ENCODE data around the gene ICOSLG.
"Not testable (repeated sequence)": the region's sequence is repeated elsewhere in the genome, so short reads cannot be mapped to it uniquely, and the experiment has no call there.

ICOSLG gene

DNA sequence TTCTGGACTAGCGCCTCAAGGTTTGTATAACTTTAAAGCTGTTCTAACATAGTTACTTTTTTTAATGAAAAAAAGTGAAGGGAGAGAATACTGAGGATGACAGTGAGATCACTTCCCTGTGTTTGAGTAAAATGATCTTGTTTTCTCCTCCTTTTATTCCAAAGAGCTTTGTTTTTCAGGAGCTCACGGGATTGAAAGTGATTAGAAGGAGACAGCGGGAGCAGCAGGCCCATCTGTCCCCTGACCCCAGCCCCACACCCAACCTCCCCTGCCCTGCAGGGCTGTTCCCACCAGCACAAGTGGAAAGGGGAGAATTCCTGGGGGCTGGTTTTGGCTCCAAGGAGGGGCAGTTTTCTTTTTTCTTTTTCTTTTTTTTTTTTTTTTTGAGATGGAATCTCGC, 23.0 kb upstream of the ICOSLG start:
- no peak for DNase-seq

DNA sequence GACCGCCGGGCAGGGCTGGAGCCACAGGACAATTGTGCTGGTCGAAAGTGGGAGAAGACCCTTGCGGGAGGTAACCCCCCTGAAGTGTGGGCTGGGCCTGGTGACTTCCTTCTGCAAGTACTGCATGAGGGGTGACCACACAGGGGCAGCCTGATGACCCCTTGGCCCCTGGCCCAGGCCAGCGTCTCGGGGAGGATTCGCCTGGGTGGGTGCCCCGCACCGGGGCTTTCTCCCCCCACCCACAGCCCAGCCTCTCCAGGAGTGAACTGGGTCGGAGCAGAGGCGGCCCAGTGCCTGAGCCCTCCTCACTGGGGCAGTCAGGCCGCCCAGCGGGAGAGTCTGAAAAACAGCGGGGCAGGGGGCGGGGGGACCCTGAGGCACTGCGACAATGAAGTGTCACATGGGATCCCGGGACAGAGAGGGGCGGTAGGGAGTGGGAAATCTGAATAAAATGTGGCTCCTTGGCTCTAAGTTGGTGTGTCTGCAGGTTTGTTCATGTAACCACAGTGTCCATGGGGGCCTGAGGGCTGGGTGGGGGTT, 22.5 kb upstream of the ICOSLG start:
- DNase-seq: no peak

DNA sequence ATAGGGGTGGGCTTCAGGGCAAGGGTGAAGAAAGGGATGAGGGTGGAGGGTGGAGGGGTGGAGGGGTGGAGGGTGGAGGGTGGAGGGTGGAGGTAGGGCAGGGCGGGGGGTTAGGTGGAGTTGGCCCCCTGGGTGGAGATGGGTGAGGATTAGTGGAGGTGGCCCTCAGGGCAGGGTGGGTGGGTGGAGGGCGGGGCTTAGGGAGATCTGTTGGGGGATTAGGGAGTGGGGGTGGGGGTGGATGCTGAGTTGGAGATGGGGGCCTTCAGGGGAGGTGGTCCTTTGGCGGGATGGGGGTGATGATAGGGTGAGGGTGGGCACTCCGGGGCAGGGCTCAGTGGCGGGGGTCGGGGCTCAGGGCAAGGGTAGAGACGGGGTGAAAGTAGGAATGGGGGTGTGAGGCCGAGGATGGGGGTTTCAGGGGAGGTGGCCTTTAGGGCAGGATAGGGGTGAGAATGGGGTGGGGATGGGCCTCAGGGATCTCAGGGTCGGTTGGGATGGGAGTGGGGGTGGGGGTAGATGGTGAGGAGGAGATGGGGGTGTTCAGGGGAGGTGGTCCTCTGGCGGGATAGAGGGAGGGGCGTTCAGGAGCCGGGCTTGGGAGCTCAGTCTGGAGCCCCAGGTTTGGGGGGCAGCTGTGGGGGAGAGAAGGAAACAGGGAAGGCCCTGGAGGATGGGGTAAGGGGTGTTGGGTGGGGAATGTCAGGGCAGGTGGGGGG, 21.8 kb upstream of the ICOSLG start:
- no peak for DNase-seq

DNA sequence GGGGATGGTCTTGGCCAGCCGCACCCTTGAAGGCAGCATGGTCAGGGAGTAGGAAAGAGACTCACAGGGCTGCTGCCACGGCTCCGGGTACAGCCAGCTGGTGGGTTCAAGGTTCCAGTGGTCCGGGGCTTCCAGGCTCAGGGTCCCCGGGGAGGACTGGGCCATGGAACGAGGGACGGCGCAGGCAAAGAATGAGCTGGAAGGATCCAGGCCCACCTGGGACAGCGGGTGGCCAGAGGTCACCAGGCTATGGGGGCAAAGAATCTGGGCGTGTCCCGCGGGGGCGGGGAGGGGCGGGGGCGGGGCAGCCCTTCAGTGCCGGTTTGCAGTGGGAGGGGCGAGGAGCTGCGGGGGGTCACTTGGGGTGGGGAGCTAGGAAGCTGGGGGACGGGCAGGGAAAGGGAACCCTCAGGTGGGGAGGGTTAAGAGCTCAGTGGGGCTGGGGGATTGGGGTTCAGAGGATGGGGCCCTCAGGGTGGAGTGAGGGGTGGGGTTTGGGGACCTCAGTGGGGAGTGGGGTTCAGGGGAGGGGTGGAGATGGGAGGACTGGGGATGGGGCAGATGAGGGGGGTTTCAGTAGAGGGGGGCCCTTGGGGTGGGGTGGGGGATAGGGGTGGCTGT, 21.0 kb upstream of the ICOSLG start, which contains the start of gene DNMT3L:
TSS of gene DNMT3L (minus strand) at position 223 of the 621 bp plus-strand sequence. CDS start 638 bp downstream, outside the sequence.
- no peak for DNase-seq

DNA sequence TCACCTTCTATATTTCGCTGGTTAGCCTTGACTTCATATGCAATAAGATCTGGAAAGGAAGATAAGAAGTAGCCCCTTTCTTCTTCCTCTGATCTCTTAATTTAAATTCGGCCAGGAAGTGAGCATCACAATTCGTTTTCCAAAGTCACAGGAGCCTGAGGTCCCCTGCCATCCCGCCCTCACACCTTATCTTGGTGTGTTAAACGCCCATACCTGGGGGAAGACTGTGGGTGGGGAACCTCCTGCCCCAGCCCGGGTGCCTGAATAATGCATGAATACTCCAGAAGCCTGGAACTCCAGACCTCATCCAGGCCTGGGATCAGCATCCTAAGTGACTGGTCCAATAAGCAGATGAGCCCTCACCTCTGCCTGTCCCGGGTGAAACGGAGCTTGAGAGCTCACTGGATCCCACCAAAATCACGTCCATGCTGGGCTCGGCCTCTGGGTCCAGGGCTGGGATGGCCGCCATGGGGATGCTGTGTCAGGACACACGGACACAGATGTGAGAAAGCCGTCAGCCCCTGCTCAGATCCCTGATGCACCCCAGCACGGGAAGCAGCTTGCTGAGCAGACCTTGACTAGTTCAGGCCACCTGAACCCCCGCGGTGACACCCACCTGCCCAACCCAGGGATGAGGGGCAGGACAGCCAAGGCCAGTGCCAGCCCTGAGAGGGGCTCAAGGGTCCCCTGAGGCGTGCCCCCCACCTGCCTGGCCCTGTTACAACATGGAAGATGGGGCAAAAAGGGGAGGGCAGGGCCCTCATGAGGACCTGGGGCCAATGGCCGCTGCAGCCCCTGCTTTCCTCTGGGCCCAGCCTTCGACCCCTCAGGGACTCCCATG, 20.3 kb upstream of the ICOSLG start:
- no peak for DNase-seq

DNA sequence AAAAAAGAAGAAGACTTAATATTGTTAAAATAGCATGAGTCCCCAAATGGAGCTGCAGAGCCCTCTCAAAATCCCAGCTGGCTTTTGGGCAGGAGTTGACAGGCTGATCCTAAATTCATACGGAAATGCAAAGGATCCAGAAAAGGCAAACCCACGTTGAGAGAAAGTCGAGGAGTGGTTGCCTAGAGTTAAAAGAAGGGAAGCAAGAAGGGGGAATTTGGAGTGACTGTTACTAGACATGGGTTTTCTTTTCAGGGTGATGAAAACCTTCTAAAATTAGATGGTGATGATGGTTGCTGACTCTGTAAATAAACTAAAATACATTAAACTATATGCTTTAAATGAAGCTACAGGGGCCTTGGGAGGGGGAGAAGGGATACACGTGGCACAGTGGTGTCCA, 19.3 kb upstream of the ICOSLG start:
- DNase-seq: no peak

DNA sequence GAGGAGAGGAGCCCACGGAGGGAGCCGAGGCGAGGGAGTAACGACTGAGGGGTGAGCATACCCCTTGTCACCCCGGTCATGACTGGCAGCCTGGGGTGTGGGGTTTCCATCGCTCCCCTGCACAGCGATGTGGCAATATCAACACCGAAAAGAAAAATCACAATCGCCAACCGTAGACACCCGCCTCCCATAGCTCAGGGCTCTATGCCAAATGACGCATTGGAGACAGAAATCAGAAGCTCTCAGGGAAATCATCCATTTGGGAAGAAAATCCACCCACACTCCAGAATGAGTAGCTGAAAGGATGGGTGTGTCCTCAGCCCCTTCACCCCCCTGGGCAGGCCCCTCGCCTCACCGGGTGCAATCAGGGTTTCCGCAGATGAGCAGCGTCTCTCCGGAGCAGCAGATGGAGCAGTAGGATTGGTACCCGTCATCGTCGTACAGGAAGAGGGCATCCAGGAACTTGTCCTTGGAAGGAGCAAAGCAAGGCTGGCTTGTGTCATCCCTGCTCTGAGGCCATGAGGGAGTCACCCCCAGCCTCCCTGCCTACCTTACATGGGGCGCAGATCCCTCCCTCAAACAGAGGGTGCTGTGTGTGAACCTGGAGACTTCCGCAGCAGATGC, 18.5 kb upstream of the ICOSLG start:
- DNase-seq: no peak

DNA sequence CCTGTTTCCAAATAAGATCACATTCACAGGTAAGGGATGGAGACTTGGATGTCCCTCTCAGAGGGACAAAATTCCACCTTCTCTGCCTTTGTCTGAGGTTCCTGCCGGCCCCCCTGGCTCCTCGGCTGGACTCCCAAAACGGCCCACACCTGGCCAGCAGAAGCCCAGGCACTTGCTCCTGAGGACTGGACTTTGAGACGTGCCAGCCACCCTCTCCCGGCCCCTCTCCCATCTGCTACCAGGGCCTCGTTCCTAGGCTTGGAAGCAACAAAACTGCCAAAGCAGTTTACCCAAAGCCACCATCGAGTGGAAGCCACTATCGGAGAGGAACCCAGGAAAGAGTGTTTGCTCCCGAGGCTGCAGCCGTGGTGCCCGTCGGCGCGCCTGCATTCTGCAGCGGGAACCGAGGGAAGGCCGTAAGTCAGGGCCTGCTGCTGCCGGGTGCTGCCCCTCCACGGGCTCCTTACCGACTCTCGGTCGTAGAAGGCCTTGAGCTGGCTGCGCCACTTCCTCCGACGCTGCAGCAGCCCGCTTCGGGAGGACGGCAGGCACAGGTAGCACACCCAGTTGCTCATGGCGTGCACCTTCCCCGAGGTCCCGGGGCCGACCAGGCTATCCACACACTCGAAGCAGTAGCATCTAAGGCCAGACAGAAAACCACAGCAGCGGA, 17.4 kb upstream of the ICOSLG start:
- no peak for DNase-seq

DNA sequence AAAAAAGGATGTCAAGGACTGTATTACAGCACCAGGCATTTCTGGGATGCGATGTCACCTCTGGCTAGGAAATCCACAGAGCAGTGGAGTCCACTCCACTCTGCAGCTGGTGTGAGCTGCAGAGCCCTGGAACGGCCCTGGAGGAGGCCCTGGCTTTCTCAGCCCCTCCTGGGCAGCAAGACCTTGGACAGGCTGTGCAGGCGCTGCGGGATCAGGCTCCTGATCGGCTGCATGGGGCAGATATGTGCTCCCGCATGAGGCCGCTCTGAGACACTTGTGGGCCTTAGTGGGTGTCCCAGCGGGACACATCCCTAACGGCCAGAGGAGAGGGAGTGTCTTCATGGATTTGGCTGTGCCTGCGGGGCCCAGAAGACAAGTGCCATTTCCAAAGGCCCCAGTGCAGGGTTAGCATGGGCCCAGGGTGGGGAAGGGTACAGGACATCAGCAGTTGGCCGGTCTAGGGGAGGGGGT, 14.8 kb upstream of the ICOSLG start:
- DNase-seq: no peak

DNA sequence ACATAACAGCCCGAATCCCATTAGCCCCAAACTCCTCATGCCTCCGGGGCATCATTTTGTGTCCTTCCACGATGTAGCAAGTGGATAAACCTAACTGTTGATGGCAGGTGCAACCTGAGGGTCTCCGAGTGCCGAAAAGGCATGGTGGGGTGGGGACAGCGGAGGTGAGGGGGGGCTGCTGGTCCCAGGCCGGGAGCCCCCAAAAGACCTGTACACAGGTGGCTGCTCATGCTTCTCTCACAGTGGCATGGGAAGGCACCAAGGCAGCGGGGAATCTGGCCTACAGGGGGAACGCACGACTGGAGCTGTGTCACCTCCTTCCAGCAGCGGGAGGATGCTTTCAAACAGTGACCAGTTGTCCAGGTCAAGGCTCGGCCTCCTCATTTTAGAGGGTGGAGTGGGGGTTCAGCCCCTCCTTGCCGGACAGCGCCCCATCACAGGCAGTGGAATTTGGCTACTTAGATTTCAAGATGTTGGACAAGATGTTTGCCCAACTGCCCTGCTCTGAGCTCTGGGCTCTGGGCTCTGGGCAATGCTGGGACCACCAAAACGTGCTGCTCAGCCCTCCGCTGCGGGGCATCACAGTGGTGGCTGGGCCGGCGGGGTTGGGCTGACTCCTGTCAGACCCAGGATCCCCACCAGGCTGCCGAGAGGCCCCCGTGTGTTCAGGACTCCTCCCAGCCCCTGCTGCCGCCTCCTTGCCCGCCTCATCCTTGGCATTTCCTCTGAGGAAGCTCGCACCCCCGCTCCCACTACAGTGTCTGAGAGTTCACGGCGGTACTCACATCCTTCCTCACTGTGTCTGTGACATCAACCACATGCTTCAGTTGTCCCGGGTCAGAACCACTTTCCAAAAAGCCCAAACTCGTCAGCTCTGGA, 13.3 kb upstream of the ICOSLG start:
- no peak for DNase-seq

DNA sequence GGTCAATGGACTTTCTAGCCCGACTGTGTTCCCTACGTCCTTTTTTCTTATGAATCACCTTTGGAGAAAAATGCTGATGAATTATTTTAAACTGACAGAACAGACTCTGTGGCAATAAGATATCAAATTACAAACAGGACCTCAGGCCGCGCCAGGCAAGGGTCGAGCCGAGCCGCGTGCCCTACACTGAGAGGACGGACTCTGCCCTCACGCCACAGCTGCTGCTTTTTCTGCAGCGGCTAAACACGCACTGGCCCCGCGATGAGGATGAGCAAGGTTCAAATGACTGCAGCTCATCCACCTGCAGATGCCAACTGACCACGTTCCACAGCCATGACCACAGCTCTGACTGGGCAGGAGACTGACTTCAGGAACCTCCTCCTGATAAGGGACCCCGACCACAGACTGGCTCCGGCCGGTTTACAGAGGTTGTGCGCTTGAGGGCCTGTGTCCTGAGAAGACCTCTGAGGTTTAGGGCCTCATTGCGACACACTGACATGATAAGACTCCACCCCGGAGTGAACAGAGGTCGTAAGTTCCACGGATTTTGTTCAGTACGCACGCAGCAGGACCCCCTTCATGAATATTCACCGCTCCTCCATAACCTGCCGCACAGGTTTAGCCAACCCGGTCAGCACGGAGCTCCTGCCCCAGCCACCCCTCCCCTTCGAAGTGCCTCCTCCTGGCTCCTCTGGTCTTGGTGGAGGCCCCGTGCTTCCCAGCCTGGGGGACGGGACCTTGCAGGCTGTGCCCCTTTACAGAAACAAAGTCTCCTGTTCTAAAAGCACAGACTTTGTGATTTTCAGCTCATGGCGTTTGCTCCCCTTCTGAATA, 8.7 kb upstream of the ICOSLG start:
- not testable (repeated sequence) for DNase-seq

DNA sequence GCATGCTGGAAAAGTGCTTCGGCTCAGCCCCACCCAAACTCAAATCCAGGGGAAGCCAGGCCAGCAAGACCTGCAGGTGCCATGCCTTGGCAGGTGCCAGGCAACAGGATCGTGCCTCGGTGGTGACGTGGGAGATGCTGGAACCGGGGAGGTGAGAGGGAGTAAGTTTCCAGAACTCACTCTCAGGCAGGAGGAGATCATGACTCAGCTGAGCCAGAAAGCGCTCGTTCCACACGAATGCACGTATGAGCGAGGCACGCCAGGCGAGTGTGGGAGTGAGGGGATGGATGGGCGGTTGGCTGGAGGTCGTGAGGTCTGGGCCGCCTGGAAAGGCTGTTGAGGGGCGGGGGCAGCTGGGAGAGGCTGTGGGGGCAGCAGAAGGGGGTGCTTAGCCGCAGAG, 7.2 kb upstream of the ICOSLG start:
- not testable (repeated sequence) for DNase-seq

DNA sequence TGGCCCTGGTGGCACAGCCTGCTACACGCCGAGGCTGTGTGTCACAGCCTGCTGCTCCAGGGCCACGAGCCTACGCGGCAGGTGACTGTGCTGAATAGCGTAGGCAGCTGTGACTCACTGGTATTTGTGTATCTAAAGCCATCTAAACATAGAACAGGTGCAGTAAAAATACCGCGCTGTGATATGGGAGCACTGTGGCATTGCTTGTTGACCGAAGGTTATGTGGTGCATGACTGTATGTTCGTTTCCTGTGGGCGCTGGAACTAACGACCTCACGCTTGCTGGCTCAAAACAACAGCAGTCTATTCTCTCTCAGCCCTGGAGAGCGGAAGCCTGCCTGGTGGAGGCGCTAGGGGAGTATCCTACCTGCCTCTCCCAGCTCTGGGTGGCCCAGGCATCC, 3.2 kb upstream of the ICOSLG start:
- DNase-seq: not testable (repeated sequence)

DNA sequence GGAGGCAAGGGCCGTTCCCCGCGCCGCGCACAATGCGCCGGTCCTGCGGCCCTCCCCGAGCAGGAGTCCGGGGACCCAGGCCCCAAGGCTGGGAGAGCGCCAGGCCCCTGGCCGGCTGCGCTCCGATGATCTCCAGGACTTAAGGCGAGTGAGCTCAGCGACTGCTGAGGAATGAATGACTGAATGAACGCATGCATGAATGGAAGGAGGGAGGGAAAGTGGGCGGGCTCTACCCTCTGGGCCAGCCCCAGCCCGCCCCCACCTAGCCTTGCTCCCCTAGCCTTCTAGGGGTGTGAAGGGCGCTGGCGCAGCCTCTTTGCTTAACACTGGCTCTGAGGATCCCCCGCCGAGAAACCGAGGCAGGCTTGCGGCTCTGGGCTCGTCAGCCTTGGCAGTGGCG, 538 bp upstream of the ICOSLG start:
- DNase-seq: not testable (repeated sequence)

DNA sequence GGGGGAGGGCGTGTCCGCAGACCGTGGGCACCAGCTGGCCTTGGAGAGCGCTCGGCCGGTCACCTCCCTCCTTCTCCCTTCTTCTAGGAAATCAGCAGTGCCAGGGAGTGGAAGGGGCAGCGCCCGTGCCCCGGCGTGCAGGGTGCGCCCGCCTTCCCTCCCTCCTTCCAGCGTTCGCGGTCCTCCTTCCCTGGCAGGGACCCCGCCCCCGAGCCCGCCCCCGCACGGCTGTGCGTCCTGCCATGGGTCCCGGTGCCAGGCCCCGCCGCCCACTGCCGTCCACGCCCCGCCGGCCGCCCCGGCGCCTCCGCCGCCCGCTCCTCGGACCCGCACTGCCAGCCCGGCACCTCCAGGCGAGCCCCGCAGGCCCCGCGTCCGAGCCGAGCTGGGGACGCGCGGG, 390 bp downstream of the ICOSLG start:
- not testable (repeated sequence) for DNase-seq

DNA sequence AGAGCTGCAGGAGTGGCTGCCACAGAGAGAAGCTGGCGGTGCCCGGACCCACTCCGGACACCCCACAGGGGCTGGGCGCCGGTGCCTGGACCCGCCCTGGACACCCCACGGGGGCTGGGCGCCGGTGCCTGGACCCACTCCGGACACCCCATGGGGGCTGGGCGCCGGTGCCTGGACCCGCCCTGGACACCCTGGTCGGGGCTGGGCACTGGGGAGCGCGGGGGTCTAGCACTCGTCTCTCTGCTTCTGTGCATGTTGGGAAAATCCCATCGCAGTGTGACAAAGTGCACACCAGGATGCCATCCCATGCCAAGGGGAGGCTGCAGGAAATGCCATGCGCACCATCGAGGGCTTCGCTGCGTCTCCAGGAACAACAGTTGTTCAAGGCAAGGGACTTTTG, 11.2 kb downstream of the ICOSLG start:
- not testable (repeated sequence) for DNase-seq

DNA sequence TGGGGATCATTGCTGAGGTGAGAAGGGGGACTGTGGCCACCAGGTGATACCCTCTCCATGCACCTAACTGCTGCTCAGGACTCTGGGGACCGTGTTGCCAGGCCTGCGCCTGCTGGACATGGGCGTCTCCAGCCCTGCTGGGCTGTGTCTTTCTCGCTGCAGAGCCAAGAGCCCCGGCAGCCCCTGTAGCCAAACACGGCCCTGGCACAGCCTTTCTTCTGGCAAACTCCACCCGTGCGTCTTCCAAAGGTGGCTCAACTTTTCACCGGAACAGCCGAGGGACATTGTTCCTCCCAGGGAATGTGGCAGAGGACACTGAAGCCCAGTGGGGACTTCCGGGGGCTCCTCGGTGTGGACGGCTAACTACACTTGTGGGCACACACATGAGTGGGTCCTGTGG, 12.6 kb downstream of the ICOSLG start:
- not testable (repeated sequence) for DNase-seq

DNA sequence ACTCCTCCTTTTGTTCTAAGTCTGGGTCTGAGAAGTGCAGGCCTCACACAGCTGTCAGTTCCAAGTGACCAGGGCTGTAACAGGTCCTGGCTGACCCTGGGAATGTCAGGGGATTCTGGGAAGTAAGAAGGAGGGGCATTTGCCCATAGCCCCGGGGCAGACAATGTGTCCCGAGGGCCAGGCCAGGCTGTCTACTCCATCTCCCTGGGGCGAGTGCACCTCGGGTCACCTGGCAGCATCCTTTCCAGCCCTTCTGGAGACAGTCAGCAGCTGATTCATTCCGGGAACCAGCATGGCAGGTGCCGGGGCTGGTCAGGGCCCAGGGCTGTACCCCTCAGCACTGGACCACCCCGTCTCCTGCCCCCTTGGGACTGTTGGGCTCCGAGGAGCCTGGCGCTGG, 13.1 kb downstream of the ICOSLG start:
- not testable (repeated sequence) for DNase-seq

DNA sequence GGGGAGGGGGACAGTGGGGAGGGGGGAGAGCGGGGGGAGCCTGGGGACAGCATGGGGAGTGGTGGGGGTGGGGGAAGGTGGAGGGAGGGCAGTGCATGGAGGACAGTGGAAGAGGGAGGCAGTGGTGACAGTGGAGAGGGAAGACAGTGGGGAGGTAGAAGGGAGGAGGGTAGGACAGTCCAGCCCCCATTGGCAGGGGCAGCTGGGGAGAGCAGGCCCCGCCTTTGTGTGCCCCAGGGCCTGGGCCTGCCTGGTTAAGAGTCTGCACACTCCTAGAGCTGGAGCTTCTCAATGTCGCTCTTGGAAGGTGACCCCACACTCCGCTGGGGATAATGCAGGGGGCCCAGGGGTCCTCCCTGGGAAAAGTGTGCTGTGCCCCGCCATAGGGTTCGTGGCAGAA, 15.1 kb downstream of the ICOSLG start:
- not testable (repeated sequence) for DNase-seq

DNA sequence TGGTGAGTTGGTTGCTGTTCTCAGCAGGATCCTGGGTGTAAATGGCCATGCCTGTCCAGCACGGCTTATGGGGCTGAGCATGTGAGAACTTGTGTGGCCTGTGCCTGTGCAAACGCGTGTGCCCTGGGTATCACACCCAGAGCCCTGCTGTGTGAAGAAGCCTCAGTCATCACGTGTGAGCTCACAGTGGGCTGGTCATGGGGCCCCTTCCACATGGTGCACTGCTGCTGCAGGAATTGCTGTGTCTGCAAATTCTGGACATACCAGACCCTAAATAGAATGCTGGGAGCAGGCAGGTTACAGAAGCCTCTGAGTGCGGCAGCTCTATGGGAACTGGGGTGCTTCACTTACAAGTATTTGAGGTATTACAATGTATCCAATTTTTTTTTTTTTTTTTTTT, 17.4 kb downstream of the ICOSLG start:
- not testable (repeated sequence) for DNase-seq

Measured in NCI-H1436 (cell line).